Activated T-helper 1 cell treated with anti-CD3 and anti-CD28 coated beads, Interleukin-2, amount 50 U/mL, for 16 hours (primary cell): ENCODE results near the gene CHKA.

ENCODE experiments used
- DNase-seq, 2 donors: peaks; one replicate each; pipeline ENCODE4 v3.0.0-alpha.2; 2020; ENCODE audit warnings: low read depth in 1 of 2, low spot score in 1 of 2

The CHKA gene

DNA sequence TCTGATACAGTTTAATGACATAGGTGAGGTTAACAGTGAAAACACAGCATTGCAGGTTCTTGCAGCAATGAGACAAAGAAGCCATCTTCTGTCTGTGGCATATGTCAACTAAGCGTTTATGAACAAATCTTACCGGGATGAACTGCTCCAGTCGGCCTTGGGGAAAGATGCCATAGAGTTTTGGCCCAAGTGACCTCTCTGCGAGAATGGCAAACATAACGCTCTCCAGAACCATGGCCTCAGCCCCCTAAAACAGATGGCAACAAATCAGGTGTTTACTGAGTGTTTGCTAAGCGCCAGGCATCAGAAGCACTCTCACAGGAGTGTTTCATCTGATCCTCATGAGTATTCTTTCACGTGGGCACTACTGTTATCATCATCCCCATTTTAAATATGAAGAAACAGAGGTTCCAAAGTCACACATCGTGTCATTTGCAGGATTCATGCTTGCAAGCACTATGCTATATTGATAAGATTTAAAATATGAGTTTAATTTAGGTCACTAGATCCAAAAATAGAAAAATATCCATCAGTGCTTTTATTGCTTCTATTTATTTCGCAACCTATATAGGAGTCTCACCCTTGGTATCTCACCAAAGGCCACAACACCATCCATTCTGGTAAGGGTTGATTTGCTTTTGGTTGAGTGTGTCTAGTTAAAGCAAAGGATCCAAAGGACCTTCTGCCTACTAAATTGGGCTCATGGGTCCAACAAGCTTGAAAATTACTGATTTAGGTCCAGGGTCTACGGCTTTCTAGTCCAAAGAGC is 46.4 kb downstream of the CHKA start:
- no peak for DNase-seq

DNA sequence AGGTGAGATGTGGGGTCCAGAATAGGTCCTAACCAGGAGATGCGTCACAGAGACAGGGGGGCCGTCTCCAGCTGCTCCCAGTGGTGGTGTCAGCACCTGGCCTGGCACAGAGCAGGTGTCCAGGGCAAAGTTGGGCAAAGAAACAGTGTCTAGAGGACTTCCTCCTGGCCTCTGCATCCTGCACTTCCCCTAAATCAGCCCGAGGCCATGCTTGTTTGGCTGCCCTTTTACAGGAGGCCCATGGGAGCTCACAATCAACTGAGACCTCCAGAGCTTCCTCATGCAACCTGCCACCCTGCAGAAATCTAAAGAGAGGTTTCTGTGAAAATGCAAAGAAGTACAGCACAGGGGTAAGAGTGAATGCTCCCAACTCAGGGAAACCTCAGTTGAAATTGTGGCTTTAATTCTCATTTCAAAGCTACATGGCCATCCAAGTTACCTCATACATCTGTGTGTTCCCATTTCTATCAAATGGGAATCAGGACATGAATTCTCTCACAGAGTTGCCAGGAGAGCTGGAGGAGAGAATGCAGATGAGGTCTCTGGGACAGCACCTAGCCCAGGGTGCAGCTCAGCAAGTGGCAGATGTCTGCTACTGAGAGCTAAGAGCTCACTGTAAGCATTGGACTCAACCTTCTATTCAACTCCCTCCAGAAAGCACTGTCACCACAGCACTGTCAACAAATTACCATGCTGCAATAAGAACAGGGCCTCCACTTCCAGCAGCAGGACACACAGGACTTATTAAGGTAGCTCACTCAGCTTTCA is 49.7 kb downstream of the CHKA start:
- no peak for DNase-seq

DNA sequence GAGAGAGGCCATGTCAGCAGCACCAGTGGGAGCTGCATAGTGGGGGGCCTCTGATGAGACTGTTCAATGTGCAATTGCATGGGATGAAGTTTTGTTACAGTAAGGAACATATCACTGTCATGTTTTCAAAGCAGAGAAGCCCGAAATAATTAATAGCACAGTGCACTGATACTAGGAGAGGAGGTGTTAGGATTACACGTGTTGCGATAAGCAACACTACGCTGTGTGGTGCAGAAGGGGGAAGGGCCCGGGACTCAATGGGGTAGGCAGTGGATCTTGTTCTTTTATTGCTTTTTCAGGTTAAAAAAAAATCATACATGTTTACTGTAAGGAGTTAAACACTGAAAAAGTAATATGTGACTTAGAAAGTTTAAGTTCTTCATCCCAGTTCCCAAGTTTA is 53.2 kb downstream of the CHKA start:
- DNase-seq: no peak

DNA sequence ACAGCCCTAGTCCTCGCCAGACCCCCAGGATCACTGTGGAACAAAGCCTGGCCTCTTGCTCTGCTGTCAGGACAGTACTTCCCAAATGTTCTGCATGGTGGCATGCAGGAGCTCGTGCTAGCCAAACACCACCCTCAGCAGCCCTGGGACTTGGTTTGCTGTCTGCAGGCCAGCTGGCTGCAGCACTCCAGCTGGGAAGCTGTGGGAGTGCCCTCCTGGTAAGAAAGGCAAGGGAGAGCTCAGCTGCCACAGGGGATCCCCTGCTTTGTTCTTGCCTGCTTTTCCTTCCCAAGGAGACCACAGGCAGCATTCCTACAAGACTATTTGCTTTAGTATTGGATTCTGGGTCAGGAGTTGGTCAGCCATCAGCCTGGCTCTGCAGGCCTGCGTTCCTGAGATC is 54.4 kb downstream of the CHKA start:
- DNase-seq: no peak

DNA sequence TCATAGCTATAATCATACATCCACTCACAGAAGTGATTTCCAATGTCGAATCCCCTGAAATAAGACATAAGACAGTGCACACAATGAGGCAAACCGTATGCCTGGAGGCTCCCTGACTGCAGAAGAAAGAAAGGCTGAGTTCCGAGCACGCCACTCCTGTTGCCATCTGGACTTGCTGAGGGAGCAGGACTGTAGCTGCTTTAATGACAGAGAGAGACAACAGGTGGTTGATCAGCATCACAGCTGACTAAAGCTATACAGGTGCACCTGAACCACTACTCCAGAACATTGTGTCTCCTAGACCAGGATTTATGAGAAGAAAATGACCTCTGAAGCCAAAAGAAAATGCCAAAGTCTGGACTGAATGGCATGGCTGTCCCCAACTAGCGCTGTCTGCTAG is 55.3 kb downstream of the CHKA start:
- no peak for DNase-seq

DNA sequence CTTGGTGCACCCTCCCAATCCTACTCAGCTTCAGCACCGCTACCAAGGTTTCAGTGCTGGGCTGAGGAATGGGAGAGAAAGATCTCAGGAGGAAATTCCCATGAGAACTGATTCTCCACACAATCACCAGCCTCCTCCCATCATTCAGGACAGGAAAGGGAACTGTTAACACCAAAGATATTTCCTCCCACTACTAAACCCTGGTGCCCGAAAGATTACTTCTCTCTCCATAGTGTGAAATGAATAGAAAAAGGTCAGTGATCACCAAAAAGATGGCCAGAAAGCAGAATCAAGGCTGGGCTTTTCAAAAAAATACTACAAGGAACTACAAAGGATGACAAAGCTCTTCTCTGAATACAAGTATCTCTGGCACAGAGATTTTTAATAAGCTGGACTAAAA is 56.3 kb downstream of the CHKA start:
- no peak for DNase-seq

DNA sequence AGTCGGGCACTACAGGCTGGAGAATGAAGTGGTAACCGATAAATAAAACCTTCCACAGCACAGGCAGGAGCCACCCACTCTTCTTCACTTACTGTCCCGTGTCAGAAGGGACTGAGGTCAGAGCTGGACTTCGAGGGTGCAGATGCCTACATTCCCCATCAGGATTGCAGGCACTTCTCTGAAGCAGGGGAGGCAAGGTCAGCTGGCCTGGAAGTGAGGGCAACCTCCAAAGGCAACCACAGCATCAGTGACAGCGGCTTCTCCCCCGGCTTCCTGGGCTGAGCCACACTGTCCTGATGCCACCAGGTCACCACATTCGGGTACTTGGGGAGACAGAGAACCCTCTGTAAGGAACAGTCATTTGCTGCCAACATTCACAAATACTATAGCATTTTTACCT is 59.7 kb downstream of the CHKA start:
- DNase-seq: no peak

DNA sequence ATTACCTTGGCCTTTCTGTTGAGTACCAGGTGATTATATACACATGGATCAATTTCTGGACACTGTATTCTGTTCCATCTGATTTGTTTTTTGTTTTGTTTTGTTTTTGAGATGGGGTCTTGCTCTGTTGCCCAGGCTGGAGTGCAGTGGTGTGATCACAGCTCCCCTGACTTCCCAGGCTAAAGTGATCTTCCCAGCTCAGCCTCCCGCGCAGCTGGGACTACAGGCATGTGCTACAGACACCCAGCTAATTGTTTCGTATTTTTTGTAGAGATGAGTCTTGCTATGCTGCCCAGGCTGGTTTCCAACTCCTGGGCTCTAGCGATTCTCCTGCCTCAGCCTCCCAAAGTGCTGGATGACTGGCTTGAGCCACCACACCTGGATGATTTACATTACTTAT is 63.4 kb downstream of the CHKA start:
- no peak for DNase-seq

DNA sequence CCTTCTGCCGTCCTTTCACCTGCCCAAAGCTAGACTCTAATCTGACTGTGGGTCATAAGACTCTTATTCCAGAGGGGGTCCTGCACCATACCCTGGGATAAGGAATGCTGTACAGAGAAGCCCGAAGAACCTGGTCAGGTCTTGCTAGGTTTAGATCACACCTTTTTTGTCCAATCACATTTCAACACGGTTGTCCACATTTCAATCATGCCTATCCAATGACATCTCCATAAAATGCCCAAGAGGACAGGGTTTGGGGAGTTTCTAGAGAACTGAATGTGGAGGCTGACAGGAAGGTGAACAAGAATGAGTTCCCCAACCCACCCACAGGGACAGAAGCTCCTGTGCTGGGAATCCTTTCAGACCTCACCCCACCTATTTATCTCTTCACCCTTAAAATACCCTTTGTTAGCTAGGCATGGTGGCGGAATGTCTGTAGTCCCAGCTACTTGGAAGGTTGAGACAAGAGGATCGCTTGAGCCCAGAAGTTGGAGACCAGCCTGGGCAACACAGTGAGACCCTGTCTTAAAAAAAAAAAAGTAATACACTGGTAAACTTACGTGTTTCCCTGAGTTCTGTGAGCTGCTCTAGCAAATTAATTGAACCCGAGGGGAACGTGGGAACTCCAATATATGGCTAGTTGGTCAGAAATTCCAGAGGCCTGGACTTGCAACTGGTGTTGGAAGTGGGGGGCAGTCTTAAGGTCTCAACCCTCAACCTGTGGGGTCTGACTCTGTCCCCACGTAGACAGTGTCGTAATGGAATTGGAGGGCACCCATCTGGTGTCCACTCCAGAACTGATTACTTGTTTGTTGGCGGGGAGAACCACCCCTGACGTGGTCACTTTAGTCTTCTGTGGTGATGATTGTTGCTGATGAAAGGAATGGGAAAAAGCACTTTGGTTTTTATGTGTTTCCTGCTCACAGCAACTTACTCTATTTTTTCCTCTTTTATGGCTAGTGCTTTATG is 64.6 kb downstream of the CHKA start:
- DNase-seq: no peak

DNA sequence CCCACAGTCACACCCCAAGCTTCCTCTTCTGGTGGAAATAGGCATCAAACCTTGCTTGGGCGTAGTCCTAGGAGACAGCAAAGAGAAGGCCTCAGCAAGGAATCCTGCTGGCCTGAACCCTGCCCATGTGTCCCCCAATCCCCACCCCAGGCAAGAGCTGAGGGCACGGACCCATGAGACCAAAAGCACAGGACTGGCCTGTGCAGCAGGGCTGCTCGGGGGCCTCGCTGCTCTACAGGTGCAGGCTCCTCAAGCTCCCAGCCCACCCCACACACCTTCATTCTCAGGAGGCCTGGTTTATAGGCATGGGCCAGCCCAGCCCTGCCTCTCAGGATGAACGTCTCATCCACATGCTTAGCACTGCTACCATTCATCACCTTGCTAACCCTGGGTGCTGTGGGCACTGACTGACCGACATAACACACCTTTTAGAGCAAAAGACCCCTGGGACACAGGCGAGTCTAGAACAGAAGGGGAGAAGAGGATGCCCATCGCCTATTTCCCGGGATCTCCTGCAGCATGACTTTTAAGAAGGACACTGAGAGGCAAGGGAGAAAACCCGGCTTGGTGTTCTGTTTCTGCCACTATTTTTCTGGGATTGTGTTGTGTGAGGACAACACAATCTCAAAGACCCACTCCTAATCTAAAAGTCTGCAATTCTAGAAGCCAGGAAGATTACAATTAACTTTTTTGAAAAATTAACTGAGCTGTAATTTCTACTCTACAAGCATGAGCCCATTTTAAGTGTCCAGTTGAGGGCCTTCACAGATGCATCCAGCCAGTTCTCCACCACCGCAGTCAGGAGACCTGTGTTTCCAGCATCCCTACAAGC is 67.0 kb downstream of the CHKA start:
- DNase-seq: no peak

DNA sequence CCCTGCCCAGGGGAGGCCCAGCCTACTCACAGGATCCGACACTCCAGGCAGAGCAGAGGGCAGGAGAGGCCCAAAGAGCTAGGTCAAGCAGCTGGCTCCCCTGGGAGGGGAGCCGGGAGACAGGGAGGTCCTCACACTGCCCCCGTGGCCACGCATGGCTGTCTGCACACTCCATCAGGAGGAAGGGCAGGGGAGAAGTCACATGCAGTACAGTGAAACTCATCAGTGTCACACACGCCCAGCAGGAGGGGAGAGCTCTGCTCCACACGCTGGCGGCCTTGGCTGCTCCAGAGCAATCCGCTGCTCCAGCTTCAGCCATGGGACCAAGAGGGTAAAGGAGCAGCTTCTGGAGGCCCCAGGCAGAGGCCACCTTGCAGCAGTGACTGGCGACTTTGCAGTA is 68.1 kb downstream of the CHKA start:
- no peak for DNase-seq

DNA sequence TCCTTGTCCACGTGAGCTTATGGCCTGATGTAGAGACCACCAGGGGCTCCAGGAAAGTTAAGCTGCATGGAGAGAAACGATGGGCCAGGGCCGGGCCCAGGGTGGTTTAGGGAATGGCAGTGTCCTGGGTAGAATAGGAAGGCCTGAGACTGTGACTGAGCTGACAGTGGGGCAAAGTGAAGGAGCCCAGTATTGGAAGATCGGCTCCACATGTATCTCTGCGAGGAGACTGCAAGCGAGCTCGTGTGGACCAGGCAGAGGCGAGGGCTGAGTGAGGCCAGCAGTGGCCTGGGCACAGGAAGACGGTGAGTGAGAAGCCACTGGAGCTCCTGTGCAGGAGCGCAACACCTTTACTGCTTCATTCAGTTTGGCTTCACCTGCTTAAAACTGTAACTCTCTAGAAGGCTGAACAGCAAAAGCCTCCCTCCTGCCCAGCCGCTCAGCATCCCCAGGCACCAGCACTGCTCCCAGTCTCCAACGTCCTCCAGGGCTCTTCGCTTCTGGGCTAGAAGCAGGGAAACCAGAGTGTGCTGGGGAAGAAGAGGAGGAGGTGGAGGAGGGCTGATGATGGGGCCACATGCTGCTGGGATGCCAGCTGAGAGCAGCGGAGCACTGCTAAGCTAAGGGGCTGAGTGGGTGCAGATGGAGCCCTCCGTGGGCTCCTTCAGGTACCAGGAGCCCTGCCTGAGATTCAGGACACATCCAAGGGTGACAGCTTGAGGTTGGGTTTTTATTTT is 68.9 kb downstream of the CHKA start:
- DNase-seq: no peak

DNA sequence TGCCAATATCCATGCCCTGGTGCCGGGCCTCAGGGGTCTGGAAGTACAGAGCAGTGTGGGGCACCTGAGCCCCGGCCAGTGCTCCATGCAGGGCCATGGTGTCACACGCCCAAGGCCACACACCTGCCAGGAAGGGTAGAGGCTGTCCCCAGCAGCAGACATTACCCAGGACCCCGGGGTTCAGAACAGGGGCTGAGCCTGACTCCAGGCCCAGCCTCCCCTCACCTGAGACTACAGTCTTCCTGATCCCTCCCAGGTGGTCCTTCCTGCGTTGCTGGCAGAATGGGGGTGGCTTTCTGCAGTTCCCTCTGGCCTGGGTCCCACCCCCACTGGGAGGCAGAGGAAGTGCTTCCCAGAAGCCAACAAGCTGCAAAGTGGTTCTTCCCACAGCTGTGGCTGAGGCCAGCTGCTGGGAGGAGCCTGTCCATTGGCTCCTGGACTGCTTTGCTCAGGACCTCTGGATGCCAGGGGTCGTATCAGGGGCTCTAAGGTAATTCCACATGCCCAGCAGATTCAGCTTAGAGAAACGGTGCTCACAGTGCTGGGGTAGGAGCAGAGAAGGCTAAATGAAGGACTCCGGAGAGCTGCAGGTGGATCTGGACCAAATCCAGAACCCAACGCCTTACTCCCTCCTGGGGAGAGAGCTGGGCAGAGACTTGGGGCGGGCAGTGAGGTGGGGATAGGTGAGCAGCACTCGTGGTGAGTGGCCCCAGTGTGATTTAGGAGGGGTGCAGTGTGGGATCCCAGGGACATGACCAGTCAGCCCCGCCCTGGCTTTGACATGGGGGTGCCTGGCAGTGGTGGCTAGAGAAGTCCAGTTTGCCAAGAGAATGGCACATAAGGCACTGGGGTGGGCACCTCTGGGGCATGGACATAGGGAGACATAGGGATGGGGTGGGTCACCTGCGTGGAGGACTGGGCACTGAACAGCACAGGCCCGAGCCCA is 69.7 kb downstream of the CHKA start:
- DNase-seq: no peak

DNA sequence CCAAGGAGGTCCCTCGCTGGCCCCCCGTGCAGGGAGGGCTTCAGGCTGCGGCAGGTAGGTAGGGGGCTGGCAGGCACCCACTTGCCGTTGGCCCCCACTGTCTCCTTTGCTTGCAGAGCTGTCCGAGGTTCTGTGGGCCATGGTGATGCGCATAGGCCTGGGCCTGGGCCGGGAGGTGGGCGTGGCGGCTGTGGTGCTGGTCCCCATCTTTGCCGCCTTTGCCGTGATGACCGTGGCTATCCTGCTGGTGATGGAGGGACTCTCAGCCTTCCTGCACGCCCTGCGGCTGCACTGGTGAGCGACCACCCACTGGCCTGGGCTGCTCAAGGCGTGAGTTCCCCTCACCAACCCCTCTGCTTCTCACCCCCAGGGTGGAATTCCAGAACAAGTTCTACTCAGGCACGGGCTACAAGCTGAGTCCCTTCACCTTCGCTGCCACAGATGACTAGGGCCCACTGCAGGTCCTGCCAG is 70.8 kb downstream of the CHKA start:
- DNase-seq: no peak

DNA sequence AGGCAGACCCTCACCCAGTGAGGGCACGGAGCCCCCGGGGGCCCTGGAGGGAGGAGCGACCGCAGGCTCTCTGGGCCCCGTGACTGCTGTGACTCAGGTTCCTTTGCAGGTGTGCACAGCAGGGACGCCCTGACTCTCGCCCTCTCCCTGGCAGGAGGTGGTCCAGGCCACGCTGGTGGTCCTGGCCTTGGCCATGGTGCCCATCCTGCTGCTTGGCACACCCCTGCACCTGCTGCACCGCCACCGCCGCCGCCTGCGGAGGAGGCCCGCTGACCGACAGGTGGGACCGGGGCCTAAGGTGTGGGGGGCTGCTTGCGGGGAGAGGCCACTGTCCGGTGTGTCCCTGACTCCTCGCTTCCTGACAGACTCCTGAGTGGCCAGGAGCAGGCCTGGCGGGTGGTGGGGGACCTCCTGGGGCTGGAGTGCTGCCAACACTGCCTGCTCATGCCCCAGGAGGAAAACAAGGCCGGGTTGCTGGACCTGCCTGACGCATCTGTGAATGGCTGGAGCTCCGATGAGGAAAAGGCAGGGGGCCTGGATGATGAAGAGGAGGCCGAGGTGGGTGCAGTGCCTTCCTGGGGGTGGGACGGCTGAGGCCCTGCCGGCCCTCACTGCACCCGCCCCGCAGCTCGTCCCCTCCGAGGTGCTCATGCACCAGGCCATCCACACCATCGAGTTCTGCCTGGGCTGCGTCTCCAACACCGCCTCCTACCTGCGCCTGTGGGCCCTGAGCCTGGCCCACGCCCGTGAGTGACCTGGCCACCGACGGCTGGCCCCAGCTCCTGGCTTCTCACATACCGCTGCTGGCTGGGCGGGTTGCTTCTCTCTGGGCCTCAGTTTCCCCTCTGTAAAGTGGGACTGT is 71.4 kb downstream of the CHKA start:
- no peak for DNase-seq

DNA sequence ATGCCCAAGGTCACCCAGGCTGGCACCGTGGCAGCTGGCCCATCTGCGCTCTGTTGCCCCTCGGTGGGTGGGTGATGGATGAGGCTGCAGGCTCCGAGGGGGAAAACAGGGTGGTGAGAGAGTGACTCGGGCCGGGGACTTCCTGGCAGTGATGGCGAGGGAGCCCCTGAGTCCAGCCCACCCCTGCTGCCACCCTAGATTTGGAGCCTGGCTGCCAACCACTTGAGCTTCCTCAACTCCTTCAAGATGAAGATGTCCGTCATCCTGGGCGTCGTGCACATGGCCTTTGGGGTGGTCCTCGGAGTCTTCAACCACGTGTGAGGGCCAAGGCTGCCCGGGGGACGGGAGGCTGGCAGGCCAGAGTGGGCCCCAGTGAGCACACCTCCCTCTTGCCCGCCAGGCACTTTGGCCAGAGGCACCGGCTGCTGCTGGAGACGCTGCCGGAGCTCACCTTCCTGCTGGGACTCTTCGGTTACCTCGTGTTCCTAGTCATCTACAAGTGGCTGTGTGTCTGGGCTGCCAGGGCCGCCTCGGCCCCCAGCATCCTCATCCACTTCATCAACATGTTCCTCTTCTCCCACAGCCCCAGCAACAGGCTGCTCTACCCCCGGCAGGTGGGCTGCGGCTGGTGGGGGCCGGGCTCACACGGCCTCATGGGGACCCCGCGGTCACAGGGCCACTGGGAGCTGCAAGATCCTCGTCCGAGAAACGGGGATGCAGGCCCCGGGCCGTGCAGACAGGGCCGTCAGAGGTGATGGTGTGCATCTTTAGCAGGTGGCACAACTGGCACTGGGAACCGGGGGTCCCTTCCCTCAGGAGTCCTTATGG is 72.3 kb downstream of the CHKA start:
- no peak for DNase-seq
